Subcutaneous abdominal adipose tissue (tissue), 5 donors: ENCODE data around the gene ELL2.

Source experiments
- H3K27ac ChIP-seq: one replicate; pipeline ENCODE4 v1.7.0; 2013; ENCODE audit warnings: low read depth, mild to moderate bottlenecking, inconsistent platforms, low read length, moderate library complexity
- H3K27me3 ChIP-seq, 5 donors: one replicate each; pipeline ENCODE4 v1.7.0; 2013; ENCODE audit warnings: low read length in 5 of 5, inconsistent platforms in 1 of 5; ENCODE audit not compliant: control insufficient read depth in 5 of 5, insufficient read depth in 4 of 5
- H3K36me3 ChIP-seq, 5 donors: one replicate each; pipeline ENCODE4 v1.7.0; 2013; ENCODE audit warnings: low read length in 5 of 5; ENCODE audit not compliant: control insufficient read depth in 5 of 5, insufficient read depth in 5 of 5
- H3K4me1 ChIP-seq, 5 donors: one replicate each; pipeline ENCODE4 v1.7.0; 2013; ENCODE audit warnings: low read length in 5 of 5, mild to moderate bottlenecking in 3 of 5, moderate library complexity in 1 of 5; ENCODE audit not compliant: control insufficient read depth in 5 of 5, insufficient read depth in 5 of 5
- H3K4me3 ChIP-seq, 5 donors: one replicate each; pipeline ENCODE4 v1.7.0; 2013; ENCODE audit warnings: low read length in 5 of 5, low read depth in 1 of 5
- H3K9ac ChIP-seq, 5 donors: one replicate each; pipeline ENCODE4 v1.7.0; 2013; ENCODE audit warnings: low read length in 5 of 5, mild to moderate bottlenecking in 4 of 5, moderate library complexity in 3 of 5
- H3K9me3 ChIP-seq, 5 donors: one replicate each; pipeline ENCODE4 v1.7.0; 2013; ENCODE audit warnings: low read length in 5 of 5; ENCODE audit not compliant: control insufficient read depth in 5 of 5
- donor health status: healthy.
- donor health status: healthy.
- donor health status: healthy.
- donor health status: healthy.
- donor health status: healthy.

Gene ELL2

DNA sequence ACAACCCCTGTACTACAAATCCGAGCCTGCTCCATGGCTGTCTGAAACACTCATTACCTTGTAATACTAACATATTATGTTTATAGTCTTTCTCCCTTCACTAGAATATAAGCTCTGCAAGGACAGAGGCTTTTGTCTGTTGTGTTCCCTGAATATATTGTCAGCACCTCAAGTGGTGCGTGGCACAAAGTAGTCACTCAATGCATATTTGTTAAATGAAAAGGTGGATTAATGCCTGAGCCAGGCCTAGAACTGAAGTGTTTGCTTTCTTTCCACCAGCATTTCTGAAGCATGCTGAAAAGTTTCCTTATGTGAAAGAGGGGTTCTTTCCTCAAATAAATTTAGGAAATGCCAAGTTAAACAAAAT is 36.3 kb downstream of the ELL2 start:
- H3K27ac ChIP-seq = peak overlapping the region; percentile 6
- H3K9ac ChIP-seq = no peak overlapping the region
- H3K4me1 ChIP-seq = peaks cover 0 to 34% (median 19%) of the 10 kb centered on the region in 5 donors
- peaks cover 0 to 2% (median 0%) of the 10 kb centered on the region in 5 donors for H3K36me3 ChIP-seq
- no peak overlapping the region for H3K4me3 ChIP-seq
- no peaks in the 10 kb centered on the region for H3K9me3 ChIP-seq
- no peaks in the 10 kb centered on the region for H3K27me3 ChIP-seq

DNA sequence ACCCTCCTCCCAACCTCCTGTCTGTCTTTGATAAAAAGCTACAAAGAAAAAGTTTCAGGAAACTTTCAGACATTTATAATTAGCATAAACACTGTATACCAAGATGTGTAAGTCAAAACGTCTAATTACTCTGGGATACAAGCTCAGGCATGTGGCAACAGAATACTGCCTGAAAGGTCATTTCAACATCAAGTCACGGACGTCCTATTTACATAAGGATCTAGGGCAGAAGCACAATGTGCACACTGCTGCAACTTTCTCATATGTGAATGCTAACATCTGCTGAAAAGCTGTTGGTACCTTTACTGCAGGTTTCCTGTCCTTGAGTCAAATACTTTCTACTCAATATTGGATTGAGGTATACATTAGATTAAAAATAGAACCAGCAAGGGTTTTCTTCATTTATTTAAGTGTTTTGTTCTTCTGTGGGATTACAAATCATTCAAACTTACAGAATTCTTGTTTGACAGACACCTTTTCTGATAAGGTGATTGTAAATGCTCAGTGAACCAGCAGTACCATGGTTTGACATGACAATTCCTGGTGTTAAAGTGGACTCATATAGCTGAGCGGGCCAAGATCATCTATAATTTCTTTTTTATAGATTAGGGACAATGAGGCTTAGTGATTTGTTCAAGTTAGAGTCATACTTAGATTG is 36.8 kb downstream of the ELL2 start:
- peaks cover 0 to 2% (median 0%) of the 10 kb centered on the region in 5 donors for H3K36me3 ChIP-seq
- no peak overlapping the region for H3K9ac ChIP-seq
- no peak overlapping the region for H3K4me3 ChIP-seq
- H3K27me3 ChIP-seq = no peaks in the 10 kb centered on the region
- H3K4me1 ChIP-seq = peaks cover 0 to 29% (median 16%) of the 10 kb centered on the region in 5 donors
- H3K9me3 ChIP-seq = no peaks in the 10 kb centered on the region
- peak overlapping the region; percentile 38 for H3K27ac ChIP-seq

DNA sequence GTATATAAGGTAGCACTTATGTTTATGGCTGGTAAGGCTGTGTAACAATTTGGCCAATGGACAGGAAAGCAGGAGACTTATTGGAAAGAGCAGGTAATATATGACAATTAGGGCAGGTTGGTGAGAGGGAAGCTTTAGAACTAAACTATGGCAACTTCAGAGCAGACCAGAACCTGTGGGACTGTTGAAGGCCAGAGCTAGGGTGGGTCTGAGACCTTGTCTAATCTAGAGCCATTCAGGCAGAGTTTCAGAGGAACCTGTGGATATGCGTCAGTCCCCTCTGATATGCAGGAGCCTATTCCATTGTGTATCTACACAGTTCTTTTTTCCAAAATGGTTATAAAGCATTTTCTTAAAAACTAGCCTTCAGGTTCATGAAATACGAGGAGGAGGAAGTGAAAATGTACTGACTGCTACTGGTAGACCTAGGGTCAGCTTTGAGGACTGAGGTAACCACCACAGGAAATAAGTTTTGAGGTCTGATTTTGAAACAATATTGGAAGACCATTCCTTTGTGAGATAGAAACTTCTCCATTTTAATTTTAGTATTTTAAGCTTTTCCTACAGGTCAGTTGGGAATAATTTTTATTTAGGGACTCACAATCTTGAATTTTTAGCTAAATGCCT is 37.6 kb downstream of the ELL2 start:
- H3K36me3 ChIP-seq = peaks cover 0 to 2% (median 0%) of the 10 kb centered on the region in 5 donors
- no peaks in the 10 kb centered on the region for H3K9me3 ChIP-seq
- H3K9ac ChIP-seq = no peak overlapping the region
- peaks cover 0 to 25% (median 16%) of the 10 kb centered on the region in 5 donors for H3K4me1 ChIP-seq
- H3K4me3 ChIP-seq = no peak overlapping the region
- no peaks in the 10 kb centered on the region for H3K27me3 ChIP-seq
- no peak overlapping the region for H3K27ac ChIP-seq

DNA sequence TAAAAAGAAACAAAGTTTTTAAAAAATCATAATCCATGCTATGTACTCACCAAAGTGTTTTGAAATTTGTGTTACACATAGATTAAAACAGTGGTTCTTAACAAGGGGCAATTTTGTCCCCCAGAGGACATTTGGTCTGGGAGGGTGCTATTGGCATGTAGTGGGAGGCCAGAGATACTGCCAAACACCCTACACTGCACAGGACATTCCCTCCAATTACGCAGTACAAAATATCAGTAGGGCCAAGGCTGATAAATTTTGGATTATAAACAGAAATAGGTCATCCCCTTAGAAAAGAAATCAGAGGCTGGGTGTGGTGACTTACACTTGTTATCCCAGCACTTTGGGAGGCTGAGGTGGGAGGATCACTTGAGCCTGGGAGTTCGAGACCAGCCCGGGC is 38.9 kb downstream of the ELL2 start:
- no peaks in the 10 kb centered on the region for H3K9me3 ChIP-seq
- H3K9ac ChIP-seq = no peak overlapping the region
- no peak overlapping the region for H3K4me3 ChIP-seq
- peaks cover 0 to 2% (median 0%) of the 10 kb centered on the region in 5 donors for H3K36me3 ChIP-seq
- H3K27ac ChIP-seq = peak overlapping the region; percentile 20
- H3K27me3 ChIP-seq = no peaks in the 10 kb centered on the region
- H3K4me1 ChIP-seq = peaks cover 0 to 19% (median 16%) of the 10 kb centered on the region in 5 donors

GRCh38 chr5:95921501-95921900 is 40.1 kb downstream of the ELL2 start:
- Histone ChIP-seq H3K36me3 (peaks cover 0 to 2% (median 0%) of the 10 kb centered on the region in 5 donors), H3K27ac (no peak overlapping the region), H3K4me1 (peaks cover 0 to 23% (median 20%) of the 10 kb centered on the region in 5 donors), H3K9ac (no peak overlapping the region), H3K9me3 (no peaks in the 10 kb centered on the region), H3K4me3 (no peak overlapping the region), H3K27me3 (no peaks in the 10 kb centered on the region)

DNA sequence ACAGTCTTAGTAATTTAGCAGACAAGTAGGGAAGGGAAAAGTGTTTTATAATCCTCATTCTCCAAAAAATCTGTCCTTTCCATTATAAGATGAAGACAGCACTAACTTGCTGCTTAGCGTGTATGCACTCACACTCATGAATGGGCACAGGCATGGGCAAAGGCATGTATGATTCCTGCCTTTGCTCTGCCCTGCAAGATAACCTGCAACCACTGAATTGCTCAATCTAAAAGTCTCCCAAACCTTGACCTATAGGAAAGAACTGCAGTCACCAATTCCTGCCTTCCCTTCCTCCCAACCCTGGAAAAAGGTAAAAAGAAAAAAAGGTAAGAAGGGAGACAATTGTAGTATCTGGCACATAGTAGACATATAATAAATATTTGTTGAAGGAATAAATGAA is 40.8 kb downstream of the ELL2 start:
- H3K27ac ChIP-seq = no peak overlapping the region

GRCh38 chr5:95919658-95920057 is 42.0 kb downstream of the ELL2 start:
- no peak overlapping the region for H3K4me3 ChIP-seq
- no peak overlapping the region for H3K27ac ChIP-seq
- no peak overlapping the region for H3K9ac ChIP-seq
- peaks cover 2 to 22% (median 17%) of the 10 kb centered on the region in 5 donors for H3K4me1 ChIP-seq
- no peaks in the 10 kb centered on the region for H3K27me3 ChIP-seq
- peaks cover 0 to 2% (median 0%) of the 10 kb centered on the region in 5 donors for H3K36me3 ChIP-seq
- H3K9me3 ChIP-seq = no peaks in the 10 kb centered on the region

More for the DNA sequence above, 40.8 kb downstream of the ELL2 start:
- Histone ChIP-seq H3K4me3 (no peak overlapping the region), H3K27me3 (no peaks in the 10 kb centered on the region), H3K9ac (no peak overlapping the region), H3K36me3 (peaks cover 0 to 2% (median 0%) of the 10 kb centered on the region in 5 donors), H3K4me1 (peaks cover 2 to 30% (median 27%) of the 10 kb centered on the region in 5 donors), H3K9me3 (no peaks in the 10 kb centered on the region)

DNA sequence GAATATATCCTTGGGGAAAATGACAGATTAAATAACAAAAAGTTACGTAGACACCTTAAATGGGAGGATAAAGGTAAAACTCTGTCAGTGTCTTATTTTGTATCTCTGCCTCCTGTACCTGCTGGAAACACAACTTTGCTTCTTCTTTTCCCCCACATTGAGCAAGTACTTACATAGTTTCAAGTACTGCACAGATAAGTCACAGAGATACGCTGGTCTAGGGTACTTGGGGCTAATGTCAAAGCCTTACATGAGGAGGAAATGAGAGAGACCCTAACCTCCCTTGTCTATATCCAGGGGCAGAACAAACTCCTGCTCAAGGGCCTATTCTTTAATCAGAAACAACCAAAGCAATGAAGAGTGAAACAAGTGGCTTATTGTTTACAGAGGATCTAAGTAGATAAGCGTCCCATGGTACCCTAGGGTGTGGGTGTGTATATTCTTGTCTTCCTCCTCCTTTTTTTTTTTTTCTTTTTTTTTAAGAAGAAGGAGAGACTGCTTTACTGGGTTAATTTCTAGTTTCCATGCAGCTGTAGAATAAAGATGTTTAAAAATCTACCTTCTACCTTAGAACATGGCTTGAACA is 43.1 kb downstream of the ELL2 start:
- H3K36me3 ChIP-seq = peaks cover 0 to 2% (median 0%) of the 10 kb centered on the region in 5 donors
- H3K9me3 ChIP-seq = no peaks in the 10 kb centered on the region
- H3K4me1 ChIP-seq = peaks cover 2 to 13% (median 9%) of the 10 kb centered on the region in 5 donors
- H3K27me3 ChIP-seq = no peaks in the 10 kb centered on the region
- no peak overlapping the region for H3K4me3 ChIP-seq
- no peak overlapping the region for H3K27ac ChIP-seq
- H3K9ac ChIP-seq = no peak overlapping the region

DNA sequence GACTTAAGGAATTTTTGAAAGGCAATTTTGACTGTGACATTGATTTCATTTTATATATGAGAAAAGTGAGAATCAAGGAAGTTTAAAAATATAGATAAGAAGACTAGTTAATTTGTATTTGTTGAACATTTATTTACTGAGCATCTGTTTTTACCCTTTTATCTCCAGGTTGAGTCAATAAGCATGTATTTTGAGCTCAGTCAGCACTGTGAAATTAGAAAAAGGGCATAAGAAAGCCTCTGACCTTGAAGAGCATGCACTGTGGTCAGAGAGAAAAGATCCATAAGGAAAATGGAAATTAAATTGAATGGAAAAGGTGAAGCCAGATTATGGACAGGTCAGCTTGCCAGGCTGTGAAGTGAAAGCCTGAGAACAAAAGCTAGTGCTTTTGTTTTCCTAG is 44.4 kb downstream of the ELL2 start:
- Histone ChIP-seq H3K36me3 (peaks cover 0 to 10% (median 4%) of the 10 kb centered on the region in 5 donors), H3K4me3 (no peak overlapping the region), H3K9ac (no peak overlapping the region), H3K9me3 (no peaks in the 10 kb centered on the region), H3K4me1 (peaks cover 2 to 13% (median 9%) of the 10 kb centered on the region in 5 donors), H3K27me3 (no peaks in the 10 kb centered on the region), H3K27ac (no peak overlapping the region)

DNA sequence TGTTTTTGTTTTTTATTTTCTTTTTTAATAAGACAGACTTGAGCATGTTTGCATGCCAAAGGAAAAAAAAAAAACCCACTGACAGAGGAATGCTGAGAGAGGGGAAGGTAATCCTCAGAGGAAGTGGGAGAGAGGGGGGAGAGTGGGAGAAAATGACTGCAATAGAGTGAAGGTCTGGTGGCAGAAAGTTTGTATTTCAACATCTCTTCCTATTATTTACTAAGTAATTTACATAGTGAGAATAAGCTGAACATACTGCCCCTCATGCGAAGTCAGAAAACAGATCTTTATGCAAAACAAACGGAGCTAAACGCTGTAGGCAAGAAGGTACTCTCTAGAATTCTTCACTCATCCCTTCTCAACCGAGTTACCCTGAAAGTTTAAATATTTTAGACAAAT is 45.0 kb downstream of the ELL2 start:
- Histone ChIP-seq H3K36me3 (peaks cover 0 to 13% (median 4%) of the 10 kb centered on the region in 5 donors), H3K4me1 (peaks cover 2 to 13% (median 9%) of the 10 kb centered on the region in 5 donors), H3K9ac (no peak overlapping the region), H3K9me3 (no peaks in the 10 kb centered on the region), H3K4me3 (no peak overlapping the region), H3K27me3 (no peaks in the 10 kb centered on the region), H3K27ac (peak overlapping the region; percentile 18)
